ENCODE results near the gene SIM1. TPM values are rescaled to one million over a fixed set of nuclear protein-coding genes. Genes with fewer than 3 reads are reported as not detected.

The SIM1 gene
- total RNA-seq, 1 experiment from 2014 or later: not detected

GRCh38 chr6:100372326-100373091, 92.2 kb downstream of the SIM1 start:
- Histone ChIP-seq H3K27ac (ENCODE audit: low read length) (no peak overlapping the region), H3K4me3 (ENCODE audit: low read depth in 2 of 2, low read length in 2 of 2) (no peak overlapping the region), H3K36me3 (ENCODE audit: control insufficient read depth, insufficient read depth, low read length) (no peaks in the 10 kb centered on the region), H3K27me3 (ENCODE audit: control insufficient read depth, insufficient read depth, low read length) (no peaks in the 10 kb centered on the region), H3K4me1 (ENCODE audit: control insufficient read depth, insufficient read depth, low read length) (no peaks in the 10 kb centered on the region), H3K9me3 (ENCODE audit: control insufficient read depth, insufficient read depth, low read depth, low read length) (no peaks in the 10 kb centered on the region)
- DNase-seq (ENCODE audit: low read depth, low spot score) (no peak), ATAC-seq (no peak)
- intact Hi-C loops (cut with micrococcal nuclease; ENCODE audit: unreplicated experiment) (no loop called here), in situ Hi-C loops (cut with HindIII; ENCODE audit: low pct_unique_long_range_greater_than_20kb, low sequenced_read_pairs) (no loop called here)
- TF ChIP-seq TCF7L2 (IDR thresholded peaks at IDR 0.05; ENCODE audit: low read depth, low read length) (no peak), REST (IDR thresholded peaks at IDR 0.05; ENCODE audit: insufficient read depth in 1 of 2, low read depth in 2 of 2, low read length in 1 of 2) (no peak), SIN3A (IDR thresholded peaks at IDR 0.05; ENCODE audit: borderline replicate concordance, insufficient read depth, low read depth, low read length) (no peak), POLR2AphosphoS5 (IDR thresholded peaks at IDR 0.05; ENCODE audit: low read depth, low read length) (no peak), CTCF (IDR thresholded peaks at IDR 0.05) (no peak)
- CTCF ChIA-PET: no interaction called here
- BruUV-seq (replicated peaks): no TSS peak
- POLR2A ChIA-PET: no interaction called here

- intact Hi-C loops (cut with micrococcal nuclease; ENCODE audit: unreplicated experiment) (no loop called here), in situ Hi-C loops (cut with HindIII; ENCODE audit: low pct_unique_long_range_greater_than_20kb, low sequenced_read_pairs) (no loop called here)
- no peaks in the 10 kb centered on the region for H3K27me3 ChIP-seq (ENCODE audit: control insufficient read depth, insufficient read depth, low read length)
- H3K36me3 ChIP-seq (ENCODE audit: control insufficient read depth, insufficient read depth, low read length): no peaks in the 10 kb centered on the region
- DNase-seq (ENCODE audit: low read depth, low spot score) (no peak), ATAC-seq (no peak)
- no peak overlapping the region for H3K27ac ChIP-seq (ENCODE audit: low read length)
- ChIA-PET POLR2A (no interaction called here), CTCF (no interaction called here)
- no peaks in the 10 kb centered on the region for H3K4me1 ChIP-seq (ENCODE audit: control insufficient read depth, insufficient read depth, low read length)
- no peak overlapping the region for H3K4me3 ChIP-seq (ENCODE audit: low read depth in 2 of 2, low read length in 2 of 2)
- TF ChIP-seq REST (IDR thresholded peaks at IDR 0.05; ENCODE audit: insufficient read depth in 1 of 2, low read depth in 2 of 2, low read length in 1 of 2) (no peak), POLR2AphosphoS5 (IDR thresholded peaks at IDR 0.05; ENCODE audit: low read depth, low read length) (no peak), CTCF (IDR thresholded peaks at IDR 0.05) (no peak), SIN3A (IDR thresholded peaks at IDR 0.05; ENCODE audit: borderline replicate concordance, insufficient read depth, low read depth, low read length) (no peak), TCF7L2 (IDR thresholded peaks at IDR 0.05; ENCODE audit: low read depth, low read length) (no peak)
- BruUV-seq (replicated peaks): no TSS peak
- H3K9me3 ChIP-seq (ENCODE audit: control insufficient read depth, insufficient read depth, low read depth, low read length): no peaks in the 10 kb centered on the region
Observed at GRCh38 chr6:100371591-100371990, 93.1 kb downstream of the SIM1 start.

All from Panc1 (cell line).